Keratinocyte (primary cell): ENCODE data around the gene ENDOU.

Source experiments
- CTCF ChIP-seq, 3 experiments: IDR thresholded peaks in 1 of 3; conservative IDR thresholded peaks in 1 of 3; optimal IDR thresholded peaks in 1 of 3; 2 replicates in 2 of 3; 3 replicates in 1 of 3; pipeline versions ENCODE3 to v1.5.1; 2011; ENCODE audit warnings: low read length in 3 of 3, mild to moderate bottlenecking in 3 of 3, moderate library complexity in 2 of 3, control low read depth in 1 of 3, inconsistent platforms in 1 of 3; ENCODE audit not compliant: insufficient read depth in 2 of 3; ENCODE audit errors: extremely low read depth in 1 of 3
- EZH2 ChIP-seq: IDR thresholded peaks from one replicate; pipeline ENCODE4 v1.6.1; 2012; ENCODE audit warnings: inconsistent platforms, mild to moderate bottlenecking, low read length, moderate library complexity

- peak in 2 of 3 experiments; percentile 47 to 79 for TF ChIP-seq CTCF (optimal IDR thresholded peaks at IDR 0.05 in 1 of 3, IDR thresholded peaks at IDR 0.05 in 1 of 3, conservative IDR thresholded peaks at IDR 0.05 in 1 of 3; ENCODE audit: extremely low read depth in 1 of 3, insufficient read depth in 2 of 3, low read length in 3 of 3)
- no peak for TF ChIP-seq EZH2
Observed at GRCh38 chr12:47758834-47759690, 33.8 kb upstream of the ENDOU start, which contains the start of gene RAPGEF3.
